HepG2 (cell line): Measurements from ENCODE around the gene NBPF1. TPM values are rescaled to one million over a fixed set of nuclear protein-coding genes. Genes with fewer than 3 reads are reported as not detected.

Experiments used
- AGO1 ChIP-seq: fragments of 200-400 bp; formaldehyde crosslinking; IDR thresholded peaks from 2 replicates; pipeline ENCODE4 v1.6.1; 2017; ENCODE audit warnings: mild to moderate bottlenecking, low read depth, low read length, moderate library complexity; ENCODE audit not compliant: poor library complexity, severe bottlenecking
- ARHGAP35 ChIP-seq: sonication (generic); formaldehyde crosslinking; IDR thresholded peaks from 2 replicates; pipeline ENCODE4 v1.9.0; 2022; ENCODE audit warnings: mild to moderate bottlenecking, inconsistent platforms, moderate library complexity, missing genetic modification reagents, borderline replicate concordance
- BORCS8-MEF2B ChIP-seq: sonication (generic); formaldehyde crosslinking; IDR thresholded peaks from 2 replicates; pipeline ENCODE4 v1.8.0; 2022; ENCODE audit warnings: mild to moderate bottlenecking, missing genetic modification reagents
- CBFB ChIP-seq: sonication (generic); formaldehyde crosslinking; IDR thresholded peaks from 2 replicates; pipeline ENCODE4 v1.4.0; 2020; ENCODE audit warnings: missing genetic modification reagents
- LCORL ChIP-seq, 2 experiments: fragments of 450-650 bp in 1 of 2; sonication (generic) in 1 of 2; formaldehyde crosslinking in 1 of 2; IDR thresholded peaks; 2 replicates each; pipeline versions ENCODE4 v1.5.0 to v1.6.1; 2017 to 2020; ENCODE audit warnings: antibody characterized with exemption in 1 of 2, missing genetic modification reagents in 1 of 2
- MAZ ChIP-seq, 2 experiments: sonication (generic) in 1 of 2; formaldehyde crosslinking in 1 of 2; IDR thresholded peaks; 2 replicates each; pipeline versions ENCODE4 v1.5.0 to v1.6.1; 2012 to 2020; ENCODE audit warnings: low read depth in 2 of 2, mild to moderate bottlenecking in 2 of 2, borderline replicate concordance in 1 of 2, improper control_type of control experiment in 1 of 2, low read length in 1 of 2, missing genetic modification reagents in 1 of 2, moderate library complexity in 1 of 2
- MXD1 ChIP-seq: sonication (generic); formaldehyde crosslinking; IDR thresholded peaks from 2 replicates; pipeline ENCODE4 v1.4.0; 2020; ENCODE audit warnings: mild to moderate bottlenecking, missing genetic modification reagents
- PAX8 ChIP-seq: sonication (generic); formaldehyde crosslinking; IDR thresholded peaks from 2 replicates; pipeline ENCODE4 v1.8.0; 2022; ENCODE audit warnings: mild to moderate bottlenecking, missing genetic modification reagents, borderline replicate concordance
- SKI ChIP-seq: fragments of 450-650 bp; IDR thresholded peaks from one replicate; pipeline ENCODE4 v1.6.1; 2018; ENCODE audit warnings: mild to moderate bottlenecking; ENCODE audit not compliant: partially characterized antibody
- ZBTB43 ChIP-seq: sonication (generic); formaldehyde crosslinking; conservative IDR thresholded peaks from 2 replicates; pipeline ENCODE4 v1.4.0; 2020; ENCODE audit warnings: missing genetic modification reagents
- ZC3H4 ChIP-seq: sonication (generic); formaldehyde crosslinking; IDR thresholded peaks from 2 replicates; pipeline ENCODE4 v1.4.0; 2020; ENCODE audit warnings: missing genetic modification reagents, borderline replicate concordance
- ZFYVE20 ChIP-seq: sonication (generic); formaldehyde crosslinking; IDR thresholded peaks from 2 replicates; pipeline ENCODE4 v1.8.0; 2023; ENCODE audit warnings: low read depth, mild to moderate bottlenecking, moderate library complexity, missing genetic modification reagents, borderline replicate concordance
- ZNF264 ChIP-seq: sonication (generic); formaldehyde crosslinking; IDR thresholded peaks from 2 replicates; pipeline ENCODE4 v1.4.0; 2020; ENCODE audit warnings: missing genetic modification reagents
- ZNF333 ChIP-seq: sonication (generic); formaldehyde crosslinking; IDR thresholded peaks from 2 replicates; pipeline ENCODE4 v1.4.0; 2020; ENCODE audit warnings: mild to moderate bottlenecking, missing genetic modification reagents, borderline replicate concordance
- ZNF598 ChIP-seq: sonication (generic); formaldehyde crosslinking; IDR thresholded peaks from 2 replicates; pipeline ENCODE4 v1.5.1; 2020; ENCODE audit warnings: mild to moderate bottlenecking, missing genetic modification reagents, borderline replicate concordance
- ZNF746 ChIP-seq: sonication (generic); formaldehyde crosslinking; IDR thresholded peaks from 2 replicates; pipeline ENCODE4 v1.8.0; 2022; ENCODE audit warnings: mild to moderate bottlenecking, missing genetic modification reagents
- ZZZ3 ChIP-seq: sonication (generic); formaldehyde crosslinking; IDR thresholded peaks from 2 replicates; pipeline ENCODE4 v1.4.0; 2020; ENCODE audit warnings: missing genetic modification reagents, mild to moderate bottlenecking, borderline replicate concordance
- polyA plus RNA-seq, 8 experiments: library from polyadenylated mRNA; depleted of rRNA in 3 of 8; stranded (reverse) in 7 of 8; unstranded in 1 of 8; fragments of >200 nt; fragmentation: Illumina TruSeq in 4 of 8; extraction: Trizol in 4 of 8; gene quantifications; 2 replicates each; pipeline versions ENCODE4 v1.2.1 to v1.2.3, GENCODE V29; 2011 to 2016; ENCODE audit warnings: low read depth in 4 of 8, missing spikeins in 1 of 8, mixed read lengths in 1 of 8; ENCODE audit not compliant: insufficient read depth in 1 of 8
- total RNA-seq, 5 experiments: library from RNA; depleted of rRNA; stranded (reverse); fragments of >200 nt; fragmentation: Illumina TruSeq; extraction: Trizol; gene quantifications; 2 replicates each; pipeline ENCODE4 v1.2.3, GENCODE V29; 2016; ENCODE audit warnings: low read depth in 1 of 5
- TF ChIP-seq, protein P1 (sequence below): sonication (generic); formaldehyde crosslinking; IDR thresholded peaks from 2 replicates; pipeline ENCODE4 v1.4.0; 2020; ENCODE audit warnings: missing genetic modification reagents
- TF ChIP-seq, protein P2 (sequence below): sonication (generic); formaldehyde crosslinking; IDR thresholded peaks from 2 replicates; pipeline ENCODE4 v1.4.0; 2020; ENCODE audit warnings: missing genetic modification reagents
- TF ChIP-seq, protein P3 (sequence below): sonication (generic); formaldehyde crosslinking; IDR thresholded peaks from 2 replicates; pipeline ENCODE4 v1.4.0; 2020; ENCODE audit warnings: missing genetic modification reagents

The NBPF1 gene
- total and polyA plus RNA-seq, 2 of the 13 experiments (the other 11 are each of a cell fraction or from before 2014, with no cell fraction given), result 30.3 to 35.6 TPM

DNA sequence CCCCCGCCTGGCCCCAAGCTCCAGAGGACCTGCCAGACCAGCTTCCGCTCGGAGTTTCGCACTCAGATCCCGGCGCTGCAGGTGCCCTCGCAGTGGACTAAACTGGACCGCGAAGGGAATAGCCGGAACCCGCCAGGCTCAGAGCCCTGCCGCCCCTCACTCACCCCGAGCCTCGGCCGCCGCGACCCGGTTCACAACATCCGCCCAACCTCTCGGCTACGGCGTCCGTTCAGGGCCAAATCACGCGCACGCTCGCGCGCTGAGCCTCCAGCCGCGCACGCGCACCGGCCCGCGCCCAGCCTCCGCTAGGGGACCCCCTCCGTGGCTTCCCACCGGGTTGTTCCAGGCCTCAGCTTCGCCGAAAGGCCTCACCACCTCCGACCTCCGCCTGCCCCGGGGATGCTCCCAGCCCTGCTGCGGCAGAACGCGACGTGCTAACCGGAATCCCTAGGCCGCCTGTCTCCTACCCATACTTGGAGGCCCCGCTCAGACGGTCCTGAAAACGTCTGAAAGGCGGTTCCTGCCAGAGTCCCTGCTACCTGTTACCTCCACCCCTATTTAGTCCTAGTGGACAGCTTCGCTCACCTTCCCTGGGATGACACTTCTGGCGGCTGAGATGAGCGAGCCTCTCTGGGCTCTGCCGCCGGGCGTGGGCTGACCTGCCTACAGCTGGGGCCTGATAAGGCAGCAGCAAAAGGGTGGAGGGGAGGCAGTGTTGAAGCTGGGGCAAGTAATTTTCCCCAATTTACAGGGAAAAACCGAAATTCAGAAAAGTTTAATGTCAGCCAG is 31.3 kb upstream of the NBPF1 start (continued):
- TF ChIP-seq, protein P1, sequence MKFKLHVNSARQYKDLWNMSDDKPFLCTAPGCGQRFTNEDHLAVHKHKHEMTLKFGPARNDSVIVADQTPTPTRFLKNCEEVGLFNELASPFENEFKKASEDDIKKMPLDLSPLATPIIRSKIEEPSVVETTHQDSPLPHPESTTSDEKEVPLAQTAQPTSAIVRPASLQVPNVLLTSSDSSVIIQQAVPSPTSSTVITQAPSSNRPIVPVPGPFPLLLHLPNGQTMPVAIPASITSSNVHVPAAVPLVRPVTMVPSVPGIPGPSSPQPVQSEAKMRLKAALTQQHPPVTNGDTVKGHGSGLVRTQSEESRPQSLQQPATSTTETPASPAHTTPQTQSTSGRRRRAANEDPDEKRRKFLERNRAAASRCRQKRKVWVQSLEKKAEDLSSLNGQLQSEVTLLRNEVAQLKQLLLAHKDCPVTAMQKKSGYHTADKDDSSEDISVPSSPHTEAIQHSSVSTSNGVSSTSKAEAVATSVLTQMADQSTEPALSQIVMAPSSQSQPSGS, result peak; percentile 96
- TF ChIP-seq ZNF598 (CRISPR knock-in tag) (peak; percentile 94), ZFYVE20 (CRISPR knock-in tag) (peak; percentile 85; the same call in 1 of the 2 replicates), MAZ (IDR thresholded peaks at IDR 0.05; ENCODE audit: borderline replicate concordance, low read depth, low read length) (peak; percentile 94), MAZ (CRISPR knock-in tag; IDR thresholded peaks at IDR 0.05; ENCODE audit: low read depth) (peak; percentile 99), ZZZ3 (peak; percentile 100), BORCS8-MEF2B (peak; percentile 93), CBFB (CRISPR knock-in tag) (peak; percentile 99), ZNF333 (CRISPR knock-in tag) (peak; percentile 99), MXD1 (CRISPR knock-in tag) (peak; percentile 98), SKI (peak; percentile 64), ZNF264 (CRISPR knock-in tag) (peak; percentile 98), LCORL (IDR thresholded peaks at IDR 0.05) (0 out of 2 replicates have a peak, but pooled peaks have one; percentile 33), LCORL (CRISPR knock-in tag; IDR thresholded peaks at IDR 0.05) (peak; percentile 96), AGO1 (peak; percentile 84), ZC3H4 (peak; percentile 96; the same call in 1 of the 2 replicates), ARHGAP35 (CRISPR knock-in tag) (peak; percentile 97), ZBTB43 (CRISPR knock-in tag) (peak; percentile 92), ZNF746 (CRISPR knock-in tag) (peak; percentile 85; the same call in 1 of the 2 replicates), PAX8 (peak; percentile 99)
- TF ChIP-seq, protein P2, sequence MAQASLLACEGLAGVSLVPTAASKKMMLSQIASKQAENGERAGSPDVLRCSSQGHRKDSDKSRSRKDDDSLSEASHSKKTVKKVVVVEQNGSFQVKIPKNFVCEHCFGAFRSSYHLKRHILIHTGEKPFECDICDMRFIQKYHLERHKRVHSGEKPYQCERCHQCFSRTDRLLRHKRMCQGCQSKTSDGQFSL (CRISPR knock-in tag), result peak; percentile 87; the same call in 1 of the 2 replicates
- TF ChIP-seq, protein P3, sequence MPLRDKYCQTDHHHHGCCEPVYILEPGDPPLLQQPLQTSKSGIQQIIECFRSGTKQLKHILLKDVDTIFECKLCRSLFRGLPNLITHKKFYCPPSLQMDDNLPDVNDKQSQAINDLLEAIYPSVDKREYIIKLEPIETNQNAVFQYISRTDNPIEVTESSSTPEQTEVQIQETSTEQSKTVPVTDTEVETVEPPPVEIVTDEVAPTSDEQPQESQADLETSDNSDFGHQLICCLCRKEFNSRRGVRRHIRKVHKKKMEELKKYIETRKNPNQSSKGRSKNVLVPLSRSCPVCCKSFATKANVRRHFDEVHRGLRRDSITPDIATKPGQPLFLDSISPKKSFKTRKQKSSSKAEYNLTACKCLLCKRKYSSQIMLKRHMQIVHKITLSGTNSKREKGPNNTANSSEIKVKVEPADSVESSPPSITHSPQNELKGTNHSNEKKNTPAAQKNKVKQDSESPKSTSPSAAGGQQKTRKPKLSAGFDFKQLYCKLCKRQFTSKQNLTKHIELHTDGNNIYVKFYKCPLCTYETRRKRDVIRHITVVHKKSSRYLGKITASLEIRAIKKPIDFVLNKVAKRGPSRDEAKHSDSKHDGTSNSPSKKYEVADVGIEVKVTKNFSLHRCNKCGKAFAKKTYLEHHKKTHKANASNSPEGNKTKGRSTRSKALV (CRISPR knock-in tag), result peak; percentile 92
